HG03558 (cell line): Measurements from ENCODE around the gene ACTR8.

Experiments used
- ATAC-seq: cut with Tn5 transposase; IDR thresholded peaks from one replicate; pipeline ENCODE4 v1.9.1; 2021; ENCODE audit warnings: moderate number of reproducible peaks; ENCODE audit not compliant: unreplicated experiment; ENCODE audit errors: extremely low read depth

The ACTR8 gene

DNA sequence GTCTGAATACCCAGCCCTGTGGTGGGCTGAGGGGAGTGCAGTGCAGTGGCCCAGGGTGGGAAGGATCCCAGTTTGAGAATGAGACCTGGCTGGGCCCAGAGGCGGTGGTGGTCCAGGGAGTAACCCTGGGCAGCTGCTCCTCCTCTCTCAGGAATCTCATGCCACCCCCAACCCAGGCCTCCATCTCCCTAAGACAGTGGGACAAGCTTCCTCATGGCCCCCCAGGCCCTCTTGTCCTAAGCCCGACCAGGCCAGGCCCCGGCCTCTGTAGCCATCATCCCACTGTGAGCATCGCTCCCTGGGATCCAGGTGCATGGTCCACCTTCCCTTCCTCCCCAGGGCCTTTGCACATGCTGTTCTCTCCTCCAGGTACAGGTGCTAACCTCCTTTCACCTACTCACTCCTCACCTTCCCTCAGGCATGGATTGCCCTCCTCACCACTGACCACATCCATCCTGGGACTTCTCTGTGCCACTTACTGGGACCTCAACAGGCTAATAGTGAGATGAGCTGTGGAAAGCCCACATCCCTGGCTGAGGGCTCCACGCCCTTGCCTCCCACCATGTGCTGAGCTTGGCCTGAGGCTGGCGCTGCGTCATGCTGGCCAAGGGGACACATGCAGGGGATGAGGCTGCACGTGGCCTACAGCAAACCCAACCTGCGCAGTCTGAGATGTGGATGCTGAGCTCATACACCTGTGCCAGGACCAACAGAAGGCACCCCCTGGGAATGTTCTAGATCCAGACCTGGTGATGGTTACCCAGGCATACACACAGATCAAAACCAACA lies 45.7 kb downstream of the ACTR8 start:
- ATAC-seq: no peak

DNA sequence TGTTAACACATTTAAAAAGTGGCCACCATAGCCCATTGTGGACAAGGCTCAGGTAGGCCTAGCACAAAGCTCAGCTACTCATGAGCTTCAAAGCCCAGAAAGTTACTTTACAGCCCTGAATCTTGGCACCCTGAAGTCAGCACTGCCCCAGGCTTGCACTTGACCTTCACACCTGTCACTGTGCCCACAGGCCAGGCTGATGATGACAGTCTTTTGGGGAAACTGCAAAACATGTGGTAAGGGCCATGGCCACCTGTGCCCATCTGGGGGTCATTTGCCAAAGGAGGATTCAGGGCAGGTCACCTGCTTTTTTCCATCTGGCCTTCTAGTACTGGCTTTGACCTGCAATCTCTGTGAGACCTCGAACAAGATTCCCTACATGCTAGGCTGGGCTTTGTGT lies 46.7 kb downstream of the ACTR8 start:
- ATAC-seq: no peak

DNA sequence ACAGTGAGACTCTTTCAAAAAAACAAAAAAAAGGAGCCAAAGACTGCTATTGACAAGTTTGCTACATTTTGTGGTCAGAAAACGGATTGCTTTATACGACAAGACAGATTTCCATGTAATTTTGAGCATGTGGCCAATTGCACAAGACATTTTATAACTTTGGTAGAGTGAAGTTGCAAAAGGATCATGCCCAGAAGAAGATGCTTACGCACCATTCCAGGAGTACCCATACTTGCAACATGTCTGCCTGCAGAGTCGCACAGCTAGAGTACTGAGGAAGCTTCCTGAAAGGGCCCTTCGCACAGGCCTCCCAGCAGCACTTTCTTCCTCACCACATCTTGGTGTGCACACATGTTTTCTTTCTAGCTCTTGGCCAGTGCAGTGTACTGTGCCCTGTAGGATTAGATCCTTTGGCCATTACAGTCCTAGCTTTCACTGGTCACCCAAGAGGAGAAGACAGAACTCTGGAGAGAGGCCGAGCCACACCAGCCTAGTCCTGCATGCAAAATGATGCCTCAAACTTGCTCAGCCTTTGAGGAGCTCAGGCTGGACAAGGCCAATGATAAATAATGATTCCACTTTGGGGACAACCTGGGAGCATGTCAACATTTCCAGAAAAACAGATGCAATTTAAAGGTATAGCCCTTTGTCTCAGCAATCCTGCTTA lies 47.4 kb downstream of the ACTR8 start:
- ATAC-seq: no peak

DNA sequence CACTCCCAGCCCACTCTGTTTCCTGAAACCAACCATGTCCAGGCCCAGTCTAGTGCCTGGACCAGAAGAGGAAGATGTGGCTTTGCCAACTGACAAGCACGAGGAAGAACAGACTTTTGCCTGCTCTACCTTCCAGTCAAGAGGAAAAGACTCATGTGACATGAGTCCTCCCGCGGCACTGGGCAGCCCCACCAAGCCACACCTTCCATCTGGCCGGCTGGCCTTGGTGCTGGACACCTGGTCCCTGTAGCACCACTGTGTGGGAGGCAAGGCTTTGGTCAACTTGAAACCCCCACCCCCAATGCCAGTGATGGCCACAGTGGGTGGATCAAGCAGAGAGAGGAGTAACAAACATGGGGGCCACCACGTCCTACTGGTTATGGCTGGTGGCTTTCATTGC lies 48.3 kb downstream of the ACTR8 start:
- no peak for ATAC-seq

DNA sequence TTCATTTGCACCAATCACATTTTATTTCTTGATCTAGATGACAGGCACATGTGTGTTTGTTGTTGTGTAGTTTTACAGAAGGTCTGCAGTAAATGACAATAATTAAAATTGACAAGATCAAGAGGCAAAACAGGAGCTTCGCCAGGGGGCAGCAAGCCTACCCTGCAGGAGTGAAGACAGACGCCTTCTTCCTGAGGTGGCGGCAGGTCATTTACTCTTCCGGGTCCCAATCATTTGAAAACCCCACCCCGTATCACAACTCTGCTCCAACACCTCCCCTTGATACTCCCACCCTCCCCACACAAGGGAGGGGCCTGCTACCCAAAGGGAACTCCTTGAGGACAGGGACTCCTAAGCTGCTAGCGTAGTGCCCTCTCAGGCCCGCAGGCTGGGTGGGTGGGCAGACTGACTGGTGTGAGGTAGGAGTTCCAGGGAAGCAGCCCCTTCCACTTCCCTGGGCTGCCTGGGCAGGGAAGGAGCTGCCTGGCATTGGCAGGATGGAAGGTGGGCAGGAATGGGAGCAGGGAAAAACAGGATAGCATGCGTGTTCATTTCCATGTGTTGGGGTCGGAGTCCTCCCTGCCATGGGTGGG lies 48.8 kb downstream of the ACTR8 start:
- ATAC-seq: no peak

DNA sequence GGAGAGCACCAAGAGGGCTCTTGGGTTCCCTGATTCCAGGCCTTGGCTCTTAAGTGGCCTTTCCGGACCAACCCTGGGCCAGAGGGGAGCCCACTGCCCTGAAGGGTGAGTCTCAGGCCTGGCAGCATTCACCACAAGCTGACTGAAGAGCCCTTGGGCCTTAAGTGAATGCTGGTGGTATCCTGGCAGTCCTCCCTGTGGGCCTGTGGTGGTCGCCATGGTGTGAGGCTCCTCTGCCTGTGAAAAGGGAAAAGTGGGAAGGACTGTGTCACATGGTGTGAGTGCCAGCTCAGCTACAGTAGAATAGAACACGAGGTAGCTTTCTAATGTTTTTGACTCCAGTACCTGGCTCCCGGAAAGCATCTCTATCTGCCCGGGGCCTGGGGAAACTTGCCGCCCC lies 51.0 kb downstream of the ACTR8 start:
- ATAC-seq: no peak

DNA sequence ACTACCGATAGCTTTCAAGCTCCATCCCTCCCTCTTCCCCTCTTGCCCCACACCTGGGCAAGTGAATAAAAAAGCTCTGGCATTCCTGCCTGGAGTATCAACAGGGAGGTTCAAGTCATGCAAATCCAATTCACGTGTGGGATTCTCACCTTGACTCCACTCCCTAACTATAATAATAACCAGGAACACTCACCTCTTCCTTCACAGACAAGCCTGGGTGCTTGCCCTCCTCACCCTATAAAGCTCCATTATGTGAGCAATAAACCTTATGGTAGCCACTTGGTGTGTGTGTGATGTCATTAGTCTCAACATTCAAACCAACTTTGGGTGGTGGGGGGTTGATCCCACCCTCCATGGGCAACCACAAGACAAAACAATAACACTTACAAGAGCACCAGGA lies 52.3 kb downstream of the ACTR8 start:
- ATAC-seq: no peak

DNA sequence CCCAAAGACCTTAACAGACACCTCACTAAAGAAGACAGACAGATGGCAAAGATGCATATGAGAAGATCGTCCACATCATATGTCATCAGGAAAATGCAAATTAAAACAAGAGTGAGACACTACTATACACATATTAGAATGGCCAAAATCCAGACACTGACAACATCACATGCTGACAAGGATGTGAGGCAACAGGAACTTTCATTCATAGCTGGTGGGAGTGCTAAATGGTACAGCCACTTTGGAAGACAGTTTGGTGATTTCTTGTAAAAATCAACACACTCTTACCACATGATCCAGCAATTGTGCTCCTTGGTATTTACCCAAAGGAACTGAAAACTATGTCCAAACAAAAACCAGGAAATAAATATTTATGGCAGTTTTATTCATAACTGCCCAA lies 53.4 kb downstream of the ACTR8 start:
- no peak for ATAC-seq

DNA sequence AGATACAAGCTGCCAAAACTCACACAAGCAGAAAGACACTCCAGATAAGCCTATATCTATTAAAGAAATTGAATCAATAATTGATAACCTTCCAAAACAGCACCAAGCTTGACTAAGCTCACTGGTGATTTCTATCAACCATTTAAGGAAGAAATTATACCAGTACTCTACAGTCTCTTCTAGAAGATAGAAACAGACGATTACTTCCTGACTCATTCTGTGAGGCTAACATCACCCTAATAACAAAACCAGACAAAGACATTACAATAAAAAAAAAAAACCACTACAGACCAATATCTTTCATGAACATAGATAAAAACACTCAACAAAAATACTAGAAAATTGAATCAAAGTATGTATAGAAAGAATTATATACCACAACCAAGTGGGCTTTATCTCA lies 55.9 kb downstream of the ACTR8 start:
- no peak for ATAC-seq

DNA sequence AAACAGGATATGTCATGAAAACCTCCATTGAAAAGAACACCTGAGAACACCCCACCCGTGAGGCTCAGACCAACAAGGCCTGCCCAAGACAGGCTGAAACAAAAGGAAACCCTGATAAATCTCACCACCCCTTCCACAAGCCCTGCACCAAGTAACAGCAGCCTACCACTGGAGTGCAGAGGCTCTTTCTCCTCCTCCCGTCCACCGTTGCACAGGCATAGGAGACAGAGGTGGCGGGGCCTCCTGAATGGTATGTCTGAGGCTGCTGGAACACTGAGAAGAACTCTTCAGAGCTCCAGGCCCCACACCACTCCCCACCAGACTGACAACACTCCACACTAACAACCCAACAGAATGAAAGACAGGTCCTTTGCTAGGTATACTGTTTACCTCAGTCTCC lies 57.2 kb downstream of the ACTR8 start:
- ATAC-seq: no peak

DNA sequence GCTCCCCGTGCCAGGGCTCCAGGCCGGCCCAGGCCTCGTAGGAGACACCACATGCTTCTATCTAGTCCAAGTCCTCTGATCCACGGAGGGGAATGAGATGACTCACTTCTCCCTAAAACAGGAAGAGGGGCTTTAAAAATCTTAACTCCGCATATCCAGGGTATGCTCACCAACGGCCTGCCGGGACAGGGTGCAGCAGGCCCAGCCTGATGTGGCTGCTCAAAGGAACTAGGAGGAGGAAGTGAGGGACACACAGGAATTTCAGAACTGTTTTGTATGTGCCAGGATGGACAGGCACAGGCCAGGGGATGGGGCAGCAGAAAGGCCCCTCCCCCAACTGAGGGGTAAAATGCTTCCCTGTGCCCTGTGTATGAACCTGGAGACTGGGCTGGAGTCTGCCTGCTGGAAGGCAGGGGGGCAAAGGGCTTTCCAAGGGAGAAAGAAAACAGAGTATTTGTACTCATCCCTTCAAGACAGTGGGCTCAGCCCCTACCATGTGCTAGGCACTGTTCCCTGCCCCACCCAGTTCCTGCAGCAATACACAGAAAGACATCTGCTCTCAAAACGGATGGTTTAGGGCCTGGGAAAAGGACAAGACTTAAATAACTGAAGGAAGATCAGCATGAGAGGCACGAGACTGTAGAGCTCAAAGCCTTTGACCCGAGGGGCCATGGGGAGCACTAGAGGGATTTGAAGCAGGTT lies 57.8 kb downstream of the ACTR8 start:
- no peak for ATAC-seq

DNA sequence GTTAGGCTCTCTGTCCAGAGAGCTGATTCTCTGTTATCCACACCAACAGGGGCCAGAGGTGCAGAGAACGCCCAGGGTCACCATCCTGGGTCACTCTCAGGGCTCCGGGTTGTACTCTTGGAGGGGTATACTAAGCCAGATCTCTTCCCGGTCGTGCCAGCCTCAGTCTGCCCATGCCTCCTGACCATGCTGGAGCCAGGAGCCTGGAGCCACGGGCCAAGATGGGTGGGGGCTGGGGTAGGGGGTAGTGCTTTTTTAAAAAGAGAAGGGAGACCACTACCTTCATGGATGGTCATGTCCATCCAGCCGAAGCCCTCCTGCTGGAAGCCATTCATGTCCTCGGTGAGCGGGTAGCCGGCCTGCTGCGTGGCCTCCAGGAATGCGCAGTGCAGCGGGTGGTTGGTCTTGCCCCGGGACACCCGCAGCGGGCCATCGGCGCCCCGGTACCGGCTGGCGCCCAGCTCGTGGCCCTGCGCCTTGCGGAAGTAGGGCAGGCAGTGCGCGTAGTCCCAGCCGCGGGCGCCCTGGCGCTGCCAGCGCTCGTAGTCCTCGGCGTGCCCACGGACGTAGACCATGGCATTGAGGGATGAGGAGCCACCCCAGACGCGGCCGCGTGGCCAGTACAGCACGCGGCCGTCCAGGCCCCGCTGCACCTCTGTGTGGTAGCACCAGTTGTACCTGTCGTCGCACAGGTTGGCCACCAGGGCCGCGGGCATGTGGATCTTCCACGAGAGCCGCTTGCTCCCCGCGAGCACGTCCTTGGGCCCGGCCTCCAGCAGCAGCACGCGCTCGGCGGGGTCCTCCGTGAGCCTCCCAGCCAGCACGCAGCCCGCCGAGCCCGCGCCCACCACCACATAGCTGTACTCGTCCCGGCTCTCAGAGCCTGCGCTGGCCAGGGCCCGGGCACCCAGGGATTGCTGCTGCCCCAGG lies 58.7 kb downstream of the ACTR8 start:
- no peak for ATAC-seq

DNA sequence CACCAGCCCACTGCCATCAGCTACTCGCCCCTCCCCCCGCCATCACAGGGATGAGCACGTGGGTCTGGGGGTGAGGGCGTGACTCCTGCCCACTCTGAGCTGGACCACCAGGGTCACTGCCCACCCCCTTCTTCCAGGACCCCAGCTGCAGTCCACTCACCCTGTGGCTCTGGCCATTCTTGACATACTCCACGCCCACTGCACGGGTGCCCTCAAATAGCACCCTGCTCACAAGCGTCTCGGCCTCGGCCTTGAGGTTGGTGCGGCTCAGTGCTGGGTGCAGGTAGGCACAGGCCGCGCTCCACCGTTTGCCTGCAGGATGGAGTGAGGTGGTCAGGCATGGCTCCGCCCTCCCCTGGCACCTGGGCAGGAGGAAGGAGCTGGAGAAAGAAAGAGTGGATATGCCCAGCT lies 59.6 kb downstream of the ACTR8 start:
- no peak for ATAC-seq

DNA sequence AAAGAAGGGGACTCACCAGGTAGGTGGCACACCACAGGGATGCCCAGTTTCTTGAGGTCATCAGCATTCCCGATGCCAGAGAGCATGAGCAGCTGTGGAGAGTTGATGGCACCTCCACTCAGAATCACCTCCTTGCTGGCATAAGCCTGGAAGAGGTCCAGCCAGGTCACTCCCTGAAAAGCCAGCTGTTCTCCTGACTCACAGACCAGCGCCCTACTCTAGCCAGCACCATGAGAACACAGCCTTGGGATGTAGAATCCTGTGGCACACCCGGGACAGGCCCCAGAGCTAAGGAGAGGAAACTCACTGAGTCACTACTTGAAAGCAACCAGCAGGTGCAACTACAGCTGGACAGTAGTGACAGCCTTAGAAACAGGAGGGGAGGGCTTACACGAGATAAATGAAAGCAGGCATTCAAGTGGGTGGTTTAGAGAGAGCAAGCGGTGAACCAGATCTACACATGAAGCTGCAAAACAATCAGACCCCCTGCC lies 60.3 kb downstream of the ACTR8 start:
- ATAC-seq: no peak

DNA sequence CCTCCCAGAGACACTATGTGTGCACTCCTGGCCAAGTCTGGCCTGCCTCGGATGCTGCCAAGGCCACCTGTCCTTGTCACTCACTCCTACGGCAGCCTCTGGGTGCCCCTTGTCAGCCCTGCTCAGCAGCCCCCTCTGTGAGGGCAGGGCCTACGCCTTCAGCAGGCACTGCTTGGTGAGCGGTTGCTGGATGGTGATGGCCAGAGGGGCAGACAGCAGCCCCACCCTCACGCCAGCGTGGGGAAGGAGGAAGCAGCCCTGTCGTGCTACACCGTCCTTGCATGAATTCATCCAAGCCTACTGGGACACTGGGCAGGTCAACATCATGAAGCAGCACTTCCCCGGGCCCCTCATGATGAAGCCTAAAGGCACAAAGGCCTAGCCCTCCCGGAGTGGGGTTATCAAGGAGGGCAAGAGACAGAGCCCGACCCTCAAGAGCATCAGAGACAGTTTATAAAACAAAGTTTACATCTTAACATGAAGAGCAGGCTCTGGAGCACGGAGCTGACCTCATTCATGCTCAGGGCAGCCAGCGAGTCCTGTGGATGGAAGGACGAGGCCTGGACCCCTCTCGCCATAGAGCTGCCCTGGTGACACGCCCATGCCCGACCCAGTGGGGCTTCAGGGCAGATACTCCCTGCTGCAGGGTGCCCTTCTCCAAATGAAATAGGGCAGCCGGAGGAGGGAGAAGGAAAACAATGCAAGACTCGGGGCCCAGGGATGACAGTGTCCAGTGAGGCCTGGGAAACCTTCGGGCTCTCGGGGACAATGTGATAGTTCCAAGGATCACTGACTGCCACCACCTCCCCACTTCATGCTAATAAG lies 61.0 kb downstream of the ACTR8 start:
- ATAC-seq: no peak

DNA sequence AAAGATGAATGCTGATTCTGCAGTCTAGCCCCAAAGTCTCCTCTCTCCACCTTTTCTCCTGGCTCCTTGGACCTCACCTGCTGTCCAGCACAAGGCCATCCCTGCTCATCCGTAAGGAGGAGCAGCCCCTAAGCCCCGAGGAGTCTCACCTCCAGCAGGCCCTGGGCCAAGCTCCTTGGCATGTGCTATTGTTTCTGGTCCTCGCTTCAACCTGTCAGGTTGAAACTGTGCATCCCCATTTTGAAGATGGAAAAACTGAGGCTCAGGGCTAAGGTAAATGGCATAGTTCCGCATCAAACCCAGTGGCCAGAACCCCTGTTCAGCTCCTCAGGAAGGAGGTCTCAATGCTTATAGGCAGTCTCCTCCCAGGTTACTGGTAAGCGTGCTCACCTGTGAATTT lies 61.9 kb downstream of the ACTR8 start:
- no peak for ATAC-seq

DNA sequence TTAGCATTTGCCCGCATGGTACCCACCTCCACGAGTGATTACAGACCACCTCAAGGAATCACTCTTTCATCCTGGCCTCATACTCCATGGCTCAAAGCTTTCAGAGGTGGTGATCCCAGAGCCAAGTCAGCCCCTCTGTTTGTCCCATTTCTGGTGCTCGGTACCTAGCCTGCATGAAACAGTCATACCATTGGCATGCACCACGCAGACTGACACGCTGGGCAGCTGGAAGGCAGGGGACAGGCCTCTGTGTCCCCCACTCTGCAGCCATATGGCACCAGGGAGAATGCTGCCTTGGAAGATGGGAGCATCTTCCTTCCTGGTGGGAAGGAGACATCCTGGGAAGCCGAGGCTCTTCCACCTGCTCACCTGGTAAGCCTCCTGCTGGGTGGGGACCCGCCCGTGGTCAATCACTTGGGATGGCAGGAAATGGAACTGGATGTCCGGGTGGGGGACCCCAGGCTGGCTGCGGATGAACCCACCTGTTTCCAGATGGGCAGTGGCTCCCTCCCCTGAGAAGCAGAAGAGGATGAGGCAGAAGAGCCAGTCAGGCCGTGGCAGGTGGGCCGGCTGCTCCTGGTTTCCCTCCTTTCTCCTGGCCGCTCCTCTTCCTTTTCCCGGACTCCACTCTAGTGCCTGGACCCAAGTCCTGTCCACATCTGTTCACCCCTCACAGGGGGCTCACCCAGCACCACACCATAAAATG lies 62.6 kb downstream of the ACTR8 start:
- ATAC-seq: no peak
